HepG2 (cell line): ENCODE measurements around the gene BPIFB2. TPM values are rescaled to one million over a fixed set of nuclear protein-coding genes. Genes with fewer than 3 reads are reported as not detected.

ENCODE experiments used
- CHCHD3 ChIP-seq: sonication (generic); formaldehyde crosslinking; IDR thresholded peaks from 2 replicates; pipeline ENCODE4 v1.8.0; 2022; ENCODE audit warnings: mild to moderate bottlenecking, missing genetic modification reagents, moderate library complexity
- HOXA7 ChIP-seq: sonication (generic); formaldehyde crosslinking; IDR thresholded peaks from 2 replicates; pipeline ENCODE4 v1.8.1; 2022; ENCODE audit warnings: mild to moderate bottlenecking, missing genetic modification reagents, moderate library complexity
- JARID2 ChIP-seq: sonication (generic); formaldehyde crosslinking; IDR thresholded peaks from 2 replicates; pipeline ENCODE4 v1.8.1; 2023; ENCODE audit warnings: missing genetic modification reagents, inconsistent platforms; ENCODE audit not compliant: insufficient replicate concordance
- MAZ ChIP-seq, 2 experiments: sonication (generic) in 1 of 2; formaldehyde crosslinking in 1 of 2; IDR thresholded peaks; 2 replicates each; pipeline versions ENCODE4 v1.5.0 to v1.6.1; 2012 to 2020; ENCODE audit warnings: low read depth in 2 of 2, mild to moderate bottlenecking in 2 of 2, borderline replicate concordance in 1 of 2, improper control_type of control experiment in 1 of 2, low read length in 1 of 2, missing genetic modification reagents in 1 of 2, moderate library complexity in 1 of 2
- MED8 ChIP-seq: sonication (generic); formaldehyde crosslinking; IDR thresholded peaks from 2 replicates; pipeline ENCODE4 v1.8.1; 2023; ENCODE audit warnings: mild to moderate bottlenecking, missing genetic modification reagents; ENCODE audit not compliant: insufficient replicate concordance
- ONECUT2 ChIP-seq: sonication (generic); formaldehyde crosslinking; IDR thresholded peaks from 2 replicates; pipeline ENCODE4 v1.4.0; 2020; ENCODE audit warnings: missing genetic modification reagents
- ZNF569 ChIP-seq: sonication (generic); formaldehyde crosslinking; IDR thresholded peaks from 2 replicates; pipeline ENCODE4 v1.5.0; 2020; ENCODE audit warnings: mild to moderate bottlenecking, missing genetic modification reagents, moderate library complexity, borderline replicate concordance
- ZNF616 ChIP-seq: sonication (generic); formaldehyde crosslinking; IDR thresholded peaks from 2 replicates; pipeline ENCODE4 v1.5.0; 2020; ENCODE audit warnings: low read depth, mild to moderate bottlenecking, missing genetic modification reagents
- ZNF749 ChIP-seq: sonication (generic); formaldehyde crosslinking; IDR thresholded peaks from 2 replicates; pipeline ENCODE4 v1.8.0; 2022; ENCODE audit warnings: mild to moderate bottlenecking, missing genetic modification reagents, moderate library complexity, borderline replicate concordance
- ZNF782 ChIP-seq: sonication (generic); formaldehyde crosslinking; IDR thresholded peaks from 2 replicates; pipeline ENCODE4 v1.4.0; 2020; ENCODE audit warnings: missing genetic modification reagents, mild to moderate bottlenecking, borderline replicate concordance
- polyA plus RNA-seq, 8 experiments: library from polyadenylated mRNA; depleted of rRNA in 3 of 8; stranded (reverse) in 7 of 8; unstranded in 1 of 8; fragments of >200 nt; fragmentation: Illumina TruSeq in 4 of 8; extraction: Trizol in 4 of 8; gene quantifications; 2 replicates each; pipeline versions ENCODE4 v1.2.1 to v1.2.3, GENCODE V29; 2011 to 2016; ENCODE audit warnings: low read depth in 4 of 8, missing spikeins in 1 of 8, mixed read lengths in 1 of 8; ENCODE audit not compliant: insufficient read depth in 1 of 8
- total RNA-seq, 5 experiments: library from RNA; depleted of rRNA; stranded (reverse); fragments of >200 nt; fragmentation: Illumina TruSeq; extraction: Trizol; gene quantifications; 2 replicates each; pipeline ENCODE4 v1.2.3, GENCODE V29; 2016; ENCODE audit warnings: low read depth in 1 of 5
- TF ChIP-seq, protein P1 (sequence below), 2 experiments: IDR thresholded peaks; 2 replicates each; pipeline ENCODE4 v1.6.1; 2011 to 2012; ENCODE audit warnings: low read length in 2 of 2, borderline replicate concordance in 1 of 2, low read depth in 1 of 2, mild to moderate bottlenecking in 1 of 2, moderate library complexity in 1 of 2
- TF ChIP-seq, protein P2 (sequence below): sonication (generic); formaldehyde crosslinking; IDR thresholded peaks from 2 replicates; pipeline ENCODE4 v1.4.0; 2020; ENCODE audit warnings: missing genetic modification reagents, borderline replicate concordance
- TF ChIP-seq, protein P3 (sequence below), 2 experiments: sonication (generic) in 1 of 2; formaldehyde crosslinking in 1 of 2; IDR thresholded peaks; 2 replicates each; pipeline versions ENCODE4 v1.4.0 to v1.6.1; 2018 to 2020; ENCODE audit warnings: missing genetic modification reagents in 2 of 2, borderline replicate concordance in 1 of 2, low read depth in 1 of 2, mild to moderate bottlenecking in 1 of 2, missing biosample characterization in 1 of 2

The BPIFB2 gene
- total and polyA plus RNA-seq, 2 of the 13 experiments (the other 11 are each of a cell fraction or from before 2014, with no cell fraction given): 54.5 to 902 TPM

DNA sequence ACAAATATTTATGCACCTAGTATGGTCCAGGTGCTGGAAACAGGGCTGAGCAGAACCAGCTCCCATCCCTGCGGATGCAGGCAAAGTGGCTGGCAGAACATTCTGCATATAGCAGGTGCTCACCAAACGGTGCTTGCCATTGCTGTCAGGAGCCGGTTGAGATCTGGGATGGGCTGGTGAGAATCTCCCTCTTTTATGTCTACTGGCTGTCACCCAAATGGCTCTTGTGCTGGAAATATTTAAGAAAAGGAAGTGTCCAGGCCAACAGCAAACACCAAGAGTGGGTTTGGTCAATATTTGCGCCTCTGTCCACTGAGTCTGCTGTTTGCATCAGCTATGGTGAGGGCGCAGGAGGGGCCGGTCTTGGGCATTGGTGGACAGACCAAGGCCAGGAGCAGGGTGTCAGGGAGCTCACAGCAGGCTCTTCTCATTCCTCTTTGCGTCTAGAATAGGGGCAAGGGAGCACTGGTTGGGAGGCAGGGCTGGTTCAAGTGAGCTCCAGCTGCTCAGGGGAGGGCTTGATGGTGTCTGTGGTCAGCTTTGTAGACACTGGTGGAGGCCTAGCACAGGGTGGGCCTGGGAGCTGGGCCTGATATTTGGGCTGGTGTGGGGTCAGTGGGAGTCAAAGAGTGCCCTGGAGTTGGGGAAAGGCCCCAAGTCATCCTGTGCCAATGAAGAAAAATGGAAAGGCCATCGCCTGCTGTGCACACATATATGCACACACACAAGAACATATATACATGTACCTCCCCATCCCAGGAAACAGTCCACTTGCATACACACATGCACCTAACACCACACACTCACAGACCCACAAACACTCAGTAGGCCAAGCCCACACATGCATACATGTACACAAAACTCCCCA is 1.4 kb upstream of the BPIFB2 start (continued):
- TF ChIP-seq, protein P1, sequence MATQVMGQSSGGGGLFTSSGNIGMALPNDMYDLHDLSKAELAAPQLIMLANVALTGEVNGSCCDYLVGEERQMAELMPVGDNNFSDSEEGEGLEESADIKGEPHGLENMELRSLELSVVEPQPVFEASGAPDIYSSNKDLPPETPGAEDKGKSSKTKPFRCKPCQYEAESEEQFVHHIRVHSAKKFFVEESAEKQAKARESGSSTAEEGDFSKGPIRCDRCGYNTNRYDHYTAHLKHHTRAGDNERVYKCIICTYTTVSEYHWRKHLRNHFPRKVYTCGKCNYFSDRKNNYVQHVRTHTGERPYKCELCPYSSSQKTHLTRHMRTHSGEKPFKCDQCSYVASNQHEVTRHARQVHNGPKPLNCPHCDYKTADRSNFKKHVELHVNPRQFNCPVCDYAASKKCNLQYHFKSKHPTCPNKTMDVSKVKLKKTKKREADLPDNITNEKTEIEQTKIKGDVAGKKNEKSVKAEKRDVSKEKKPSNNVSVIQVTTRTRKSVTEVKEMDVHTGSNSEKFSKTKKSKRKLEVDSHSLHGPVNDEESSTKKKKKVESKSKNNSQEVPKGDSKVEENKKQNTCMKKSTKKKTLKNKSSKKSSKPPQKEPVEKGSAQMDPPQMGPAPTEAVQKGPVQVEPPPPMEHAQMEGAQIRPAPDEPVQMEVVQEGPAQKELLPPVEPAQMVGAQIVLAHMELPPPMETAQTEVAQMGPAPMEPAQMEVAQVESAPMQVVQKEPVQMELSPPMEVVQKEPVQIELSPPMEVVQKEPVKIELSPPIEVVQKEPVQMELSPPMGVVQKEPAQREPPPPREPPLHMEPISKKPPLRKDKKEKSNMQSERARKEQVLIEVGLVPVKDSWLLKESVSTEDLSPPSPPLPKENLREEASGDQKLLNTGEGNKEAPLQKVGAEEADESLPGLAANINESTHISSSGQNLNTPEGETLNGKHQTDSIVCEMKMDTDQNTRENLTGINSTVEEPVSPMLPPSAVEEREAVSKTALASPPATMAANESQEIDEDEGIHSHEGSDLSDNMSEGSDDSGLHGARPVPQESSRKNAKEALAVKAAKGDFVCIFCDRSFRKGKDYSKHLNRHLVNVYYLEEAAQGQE (IDR thresholded peaks at IDR 0.05; ENCODE audit: borderline replicate concordance in 1 of 2, low read depth in 1 of 2, low read length in 2 of 2): peak in 1 of 2 experiments; percentile 79; a peak in 2 of 4 replicates
- no peak; the same call in 1 of the 2 replicates for TF ChIP-seq MAZ (IDR thresholded peaks at IDR 0.05; ENCODE audit: borderline replicate concordance, low read depth, low read length)
- peak; percentile 76 for TF ChIP-seq MAZ (CRISPR knock-in tag; IDR thresholded peaks at IDR 0.05; ENCODE audit: low read depth)
- TF ChIP-seq ZNF782: no peak
- TF ChIP-seq MED8 (CRISPR knock-in tag): peak; percentile 91
- TF ChIP-seq JARID2 (CRISPR knock-in tag): no peak
- TF ChIP-seq, protein P2, sequence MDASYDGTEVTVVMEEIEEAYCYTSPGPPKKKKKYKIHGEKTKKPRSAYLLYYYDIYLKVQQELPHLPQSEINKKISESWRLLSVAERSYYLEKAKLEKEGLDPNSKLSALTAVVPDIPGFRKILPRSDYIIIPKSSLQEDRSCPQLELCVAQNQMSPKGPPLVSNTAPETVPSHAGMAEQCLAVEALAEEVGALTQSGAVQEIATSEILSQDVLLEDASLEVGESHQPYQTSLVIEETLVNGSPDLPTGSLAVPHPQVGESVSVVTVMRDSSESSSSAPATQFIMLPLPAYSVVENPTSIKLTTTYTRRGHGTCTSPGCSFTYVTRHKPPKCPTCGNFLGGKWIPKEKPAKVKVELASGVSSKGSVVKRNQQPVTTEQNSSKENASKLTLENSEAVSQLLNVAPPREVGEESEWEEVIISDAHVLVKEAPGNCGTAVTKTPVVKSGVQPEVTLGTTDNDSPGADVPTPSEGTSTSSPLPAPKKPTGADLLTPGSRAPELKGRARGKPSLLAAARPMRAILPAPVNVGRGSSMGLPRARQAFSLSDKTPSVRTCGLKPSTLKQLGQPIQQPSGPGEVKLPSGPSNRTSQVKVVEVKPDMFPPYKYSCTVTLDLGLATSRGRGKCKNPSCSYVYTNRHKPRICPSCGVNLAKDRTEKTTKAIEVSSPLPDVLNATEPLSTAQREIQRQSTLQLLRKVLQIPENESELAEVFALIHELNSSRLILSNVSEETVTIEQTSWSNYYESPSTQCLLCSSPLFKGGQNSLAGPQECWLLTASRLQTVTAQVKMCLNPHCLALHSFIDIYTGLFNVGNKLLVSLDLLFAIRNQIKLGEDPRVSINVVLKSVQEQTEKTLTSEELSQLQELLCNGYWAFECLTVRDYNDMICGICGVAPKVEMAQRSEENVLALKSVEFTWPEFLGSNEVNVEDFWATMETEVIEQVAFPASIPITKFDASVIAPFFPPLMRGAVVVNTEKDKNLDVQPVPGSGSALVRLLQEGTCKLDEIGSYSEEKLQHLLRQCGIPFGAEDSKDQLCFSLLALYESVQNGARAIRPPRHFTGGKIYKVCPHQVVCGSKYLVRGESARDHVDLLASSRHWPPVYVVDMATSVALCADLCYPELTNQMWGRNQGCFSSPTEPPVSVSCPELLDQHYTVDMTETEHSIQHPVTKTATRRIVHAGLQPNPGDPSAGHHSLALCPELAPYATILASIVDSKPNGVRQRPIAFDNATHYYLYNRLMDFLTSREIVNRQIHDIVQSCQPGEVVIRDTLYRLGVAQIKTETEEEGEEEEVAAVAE (CRISPR knock-in tag): no peak; the same call in 1 of the 2 replicates
- TF ChIP-seq HOXA7: 0 out of 2 replicates have a peak, but pooled peaks have one; percentile 15
- no peak for TF ChIP-seq ZNF569 (CRISPR knock-in tag)
- 0 out of 2 replicates have a peak, but pooled peaks have one; percentile 21 for TF ChIP-seq ZNF616 (CRISPR knock-in tag)
- TF ChIP-seq ZNF749 (CRISPR knock-in tag): peak; percentile 56; the same call in 1 of the 2 replicates
- TF ChIP-seq, protein P3, sequence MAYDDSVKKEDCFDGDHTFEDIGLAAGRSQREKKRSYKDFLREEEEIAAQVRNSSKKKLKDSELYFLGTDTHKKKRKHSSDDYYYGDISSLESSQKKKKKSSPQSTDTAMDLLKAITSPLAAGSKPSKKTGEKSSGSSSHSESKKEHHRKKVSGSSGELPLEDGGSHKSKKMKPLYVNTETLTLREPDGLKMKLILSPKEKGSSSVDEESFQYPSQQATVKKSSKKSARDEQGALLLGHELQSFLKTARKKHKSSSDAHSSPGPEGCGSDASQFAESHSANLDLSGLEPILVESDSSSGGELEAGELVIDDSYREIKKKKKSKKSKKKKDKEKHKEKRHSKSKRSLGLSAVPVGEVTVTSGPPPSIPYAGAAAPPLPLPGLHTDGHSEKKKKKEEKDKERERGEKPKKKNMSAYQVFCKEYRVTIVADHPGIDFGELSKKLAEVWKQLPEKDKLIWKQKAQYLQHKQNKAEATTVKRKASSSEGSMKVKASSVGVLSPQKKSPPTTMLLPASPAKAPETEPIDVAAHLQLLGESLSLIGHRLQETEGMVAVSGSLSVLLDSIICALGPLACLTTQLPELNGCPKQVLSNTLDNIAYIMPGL (CRISPR knock-in tag; IDR thresholded peaks at IDR 0.05; ENCODE audit: borderline replicate concordance in 1 of 2, low read depth in 1 of 2): peak in 1 of 2 experiments; percentile 75; a peak in 3 of 4 replicates
- no peak for TF ChIP-seq CHCHD3 (CRISPR knock-in tag)
- peak; percentile 68 for TF ChIP-seq ONECUT2 (CRISPR knock-in tag)
